Measurements from ENCODE around the gene UQCR11. TPM values are rescaled to one million over a fixed set of nuclear protein-coding genes. Genes with fewer than 3 reads are reported as not detected.

The UQCR11 gene
- total and polyA plus RNA-seq, 5 donors from 2014 or later, result 126 to 819 (median 574) TPM

DNA sequence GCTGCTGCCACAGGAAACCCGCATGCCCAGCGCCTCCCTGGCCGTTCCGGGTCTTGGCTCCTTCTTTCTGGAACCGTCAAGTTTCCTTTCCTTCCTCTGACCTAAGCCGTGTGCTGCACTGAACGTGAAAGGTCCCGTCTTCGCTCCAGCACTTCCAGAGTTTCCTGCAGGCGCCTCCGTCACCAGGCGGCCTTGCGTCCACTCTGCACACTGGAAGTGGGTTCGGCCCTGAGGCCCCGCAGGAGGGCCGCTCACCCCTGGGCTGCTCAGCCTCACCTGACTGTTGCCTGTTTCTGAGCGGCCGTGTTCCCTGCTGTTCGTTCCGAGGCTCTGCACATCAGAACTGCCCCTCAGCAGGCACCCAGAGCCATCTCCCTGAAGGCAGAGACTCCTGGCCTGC is 24.9 kb downstream of the UQCR11 start:
- no peaks in the 10 kb centered on the region for H3K9me3 ChIP-seq (ENCODE audit: control insufficient read depth in 2 of 2, low read length in 2 of 2)
- peaks cover 24% of the 10 kb centered on the region for H3K36me3 ChIP-seq (ENCODE audit: control insufficient read depth, insufficient read depth, low read length)
- Mint-ChIP-seq H3K4me3 (no peak overlapping the region), H3K27me3 (no peaks in the 10 kb centered on the region), H3K27ac (no peak overlapping the region), H3K36me3 (peaks cover 7% of the 10 kb centered on the region), H3K9me3 (no peaks in the 10 kb centered on the region), H3K4me1 (peaks cover 0 to 2% (median 0%) of the 10 kb centered on the region in 4 donors)
- no peak for DNase-seq
- no peaks in the 10 kb centered on the region for H3K4me1 ChIP-seq (ENCODE audit: control insufficient read depth, insufficient read depth, low read length, poor library complexity, severe bottlenecking)
- no peak for ATAC-seq (ENCODE audit: low read depth in 2 of 2)
- no peak overlapping the region for H3K27ac ChIP-seq (ENCODE audit: insufficient read depth, low read length, poor library complexity, severe bottlenecking)
- no peak overlapping the region for H3K4me3 ChIP-seq (ENCODE audit: low read depth, low read length)
- no peaks in the 10 kb centered on the region for H3K27me3 ChIP-seq (ENCODE audit: control insufficient read depth, insufficient read depth, low read length)

DNA sequence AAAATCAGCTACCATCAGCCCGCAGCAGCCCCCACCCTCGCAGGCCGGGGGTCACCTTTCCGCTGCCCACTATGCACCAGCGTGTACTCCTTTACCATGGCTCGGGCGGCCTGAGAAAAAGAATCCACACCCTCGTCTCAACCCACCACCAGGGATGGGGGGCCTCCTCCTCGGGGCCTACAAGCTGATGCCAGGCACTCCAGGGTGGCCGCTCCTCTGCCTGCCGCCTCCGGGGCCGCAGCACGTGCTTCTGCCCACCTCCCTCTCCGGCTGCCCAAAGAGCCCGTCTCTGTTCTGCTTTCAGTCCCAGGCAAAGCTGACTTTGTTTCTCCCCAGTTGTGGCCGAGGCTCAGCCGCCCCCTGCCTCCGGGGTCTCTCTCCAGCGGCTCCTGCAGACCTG is 26.0 kb downstream of the UQCR11 start:
- no peaks in the 10 kb centered on the region for H3K27me3 Mint-ChIP-seq
- no peak overlapping the region for H3K4me3 Mint-ChIP-seq
- H3K36me3 Mint-ChIP-seq, result peaks cover 7% of the 10 kb centered on the region

DNA sequence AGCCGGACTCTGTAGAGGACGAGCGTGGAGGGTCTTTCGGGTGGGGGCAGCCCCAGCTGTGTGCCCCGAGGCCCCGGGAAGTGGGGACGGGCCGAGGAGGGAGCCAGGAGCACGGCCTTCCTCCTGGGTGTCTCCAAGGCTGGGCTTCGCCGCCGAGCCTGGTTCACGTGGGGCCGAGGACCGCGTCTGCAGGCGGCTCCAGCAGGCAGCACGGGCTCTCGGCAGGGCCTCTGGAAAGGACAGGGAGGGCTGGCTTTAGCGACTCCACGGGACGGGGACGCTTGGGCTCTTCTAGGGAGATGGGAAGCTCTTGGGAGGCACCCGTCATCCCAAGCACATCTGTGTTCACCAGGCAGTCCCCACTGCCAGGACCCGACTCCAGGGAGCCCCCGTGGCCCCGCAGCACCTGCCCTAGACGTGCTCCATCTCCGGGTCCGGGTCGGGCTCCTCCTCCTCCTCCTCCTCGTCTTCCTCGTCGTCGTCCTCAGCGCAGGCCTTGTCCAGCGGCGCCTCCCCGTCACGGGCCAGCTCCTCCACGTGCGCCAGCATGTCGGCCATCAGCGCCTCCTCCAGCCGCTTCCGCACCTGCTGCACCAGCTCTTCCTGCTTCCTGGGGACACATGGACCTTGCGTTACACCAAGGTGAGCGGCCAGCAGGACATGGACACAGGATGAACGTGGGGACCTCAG is 27.2 kb downstream of the UQCR11 start:
- peaks cover 22% of the 10 kb centered on the region for H3K36me3 ChIP-seq (ENCODE audit: control insufficient read depth, insufficient read depth, low read length)
- no peak for DNase-seq
- H3K27me3 ChIP-seq (ENCODE audit: control insufficient read depth, insufficient read depth, low read length), result no peaks in the 10 kb centered on the region
- H3K27ac ChIP-seq (ENCODE audit: insufficient read depth, low read length, poor library complexity, severe bottlenecking), result no peak overlapping the region
- H3K4me1 ChIP-seq (ENCODE audit: control insufficient read depth, insufficient read depth, low read length, poor library complexity, severe bottlenecking), result no peaks in the 10 kb centered on the region
- H3K4me3 ChIP-seq (ENCODE audit: low read depth, low read length), result no peak overlapping the region
- no peak overlapping the region for H3K27ac Mint-ChIP-seq
- no peaks in the 10 kb centered on the region for H3K9me3 Mint-ChIP-seq
- H3K9me3 ChIP-seq (ENCODE audit: control insufficient read depth in 2 of 2, low read length in 2 of 2), result no peaks in the 10 kb centered on the region
- no peaks in the 10 kb centered on the region for H3K27me3 Mint-ChIP-seq
- H3K36me3 Mint-ChIP-seq, result peaks cover 7% of the 10 kb centered on the region
- H3K4me1 Mint-ChIP-seq, result peaks cover 0 to 2% (median under 1%) of the 10 kb centered on the region in 4 donors
- no peak for ATAC-seq (ENCODE audit: low read depth in 2 of 2)
- H3K4me3 Mint-ChIP-seq, result no peak overlapping the region

More for the DNA sequence above, 26.0 kb downstream of the UQCR11 start:
- Mint-ChIP-seq H3K27ac (no peak overlapping the region), H3K4me1 (peaks cover 0 to 2% (median 0%) of the 10 kb centered on the region in 4 donors), H3K9me3 (no peaks in the 10 kb centered on the region)
- Histone ChIP-seq H3K27me3 (ENCODE audit: control insufficient read depth, insufficient read depth, low read length) (no peaks in the 10 kb centered on the region), H3K9me3 (ENCODE audit: control insufficient read depth in 2 of 2, low read length in 2 of 2) (no peaks in the 10 kb centered on the region), H3K4me3 (ENCODE audit: low read depth, low read length) (no peak overlapping the region), H3K36me3 (ENCODE audit: control insufficient read depth, insufficient read depth, low read length) (peaks cover 22% of the 10 kb centered on the region), H3K4me1 (ENCODE audit: control insufficient read depth, insufficient read depth, low read length, poor library complexity, severe bottlenecking) (no peaks in the 10 kb centered on the region), H3K27ac (ENCODE audit: insufficient read depth, low read length, poor library complexity, severe bottlenecking) (no peak overlapping the region)
- no peak for DNase-seq
- no peak for ATAC-seq (ENCODE audit: low read depth in 2 of 2)

DNA sequence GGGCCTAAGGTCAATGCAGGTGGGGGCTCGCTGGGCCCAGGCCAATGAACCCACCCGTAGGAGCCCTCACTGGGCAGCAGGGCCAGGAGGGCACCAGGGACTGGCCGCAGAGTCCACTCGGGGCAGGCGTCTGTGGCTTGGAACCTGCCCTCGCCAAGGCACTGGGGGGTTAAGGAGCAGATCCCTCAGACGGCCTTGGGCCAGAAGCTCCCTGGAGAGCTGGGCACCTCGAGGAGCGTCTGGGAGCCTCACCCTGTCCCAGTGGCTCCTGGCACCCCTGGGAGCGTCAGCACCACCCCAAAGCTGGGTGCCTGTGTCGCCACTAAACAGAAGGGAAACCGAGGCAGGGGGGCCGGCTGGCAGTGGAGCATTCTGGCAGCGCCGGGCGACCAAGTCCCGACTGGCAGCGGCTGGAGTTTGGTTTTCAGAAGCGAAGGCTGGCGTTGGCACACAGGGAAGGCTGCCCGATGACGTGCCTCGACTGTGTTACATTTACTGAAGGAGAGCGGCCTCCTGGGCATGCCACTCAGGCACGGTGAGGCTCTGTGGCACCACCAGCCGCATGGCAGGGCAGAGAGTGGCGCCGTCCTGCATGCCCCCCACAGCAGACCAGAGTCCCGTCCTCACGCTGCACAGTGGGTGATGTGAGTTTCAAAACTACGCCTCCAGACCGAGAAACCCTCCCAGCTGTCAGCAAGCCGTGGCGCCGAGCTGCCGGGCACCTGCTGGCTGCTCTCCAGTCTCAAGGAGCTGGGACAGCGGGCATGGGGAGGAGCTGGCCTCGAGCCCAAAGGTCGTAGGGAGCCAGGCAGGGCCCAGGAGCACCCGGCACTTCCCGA is 28.0 kb downstream of the UQCR11 start:
- Histone ChIP-seq H3K36me3 (ENCODE audit: control insufficient read depth, insufficient read depth, low read length) (peaks cover 22% of the 10 kb centered on the region), H3K27ac (ENCODE audit: insufficient read depth, low read length, poor library complexity, severe bottlenecking) (no peak overlapping the region), H3K9me3 (ENCODE audit: control insufficient read depth in 2 of 2, low read length in 2 of 2) (no peaks in the 10 kb centered on the region), H3K27me3 (ENCODE audit: control insufficient read depth, insufficient read depth, low read length) (no peaks in the 10 kb centered on the region), H3K4me1 (ENCODE audit: control insufficient read depth, insufficient read depth, low read length, poor library complexity, severe bottlenecking) (no peaks in the 10 kb centered on the region), H3K4me3 (ENCODE audit: low read depth, low read length) (no peak overlapping the region)
- Mint-ChIP-seq H3K27me3 (no peaks in the 10 kb centered on the region), H3K36me3 (peaks cover 7% of the 10 kb centered on the region), H3K4me1 (peaks cover 0 to 2% (median under 1%) of the 10 kb centered on the region in 4 donors), H3K9me3 (no peaks in the 10 kb centered on the region), H3K4me3 (no peak overlapping the region), H3K27ac (no peak overlapping the region)
- DNase-seq, result no peak
- no peak for ATAC-seq (ENCODE audit: low read depth in 2 of 2)

DNA sequence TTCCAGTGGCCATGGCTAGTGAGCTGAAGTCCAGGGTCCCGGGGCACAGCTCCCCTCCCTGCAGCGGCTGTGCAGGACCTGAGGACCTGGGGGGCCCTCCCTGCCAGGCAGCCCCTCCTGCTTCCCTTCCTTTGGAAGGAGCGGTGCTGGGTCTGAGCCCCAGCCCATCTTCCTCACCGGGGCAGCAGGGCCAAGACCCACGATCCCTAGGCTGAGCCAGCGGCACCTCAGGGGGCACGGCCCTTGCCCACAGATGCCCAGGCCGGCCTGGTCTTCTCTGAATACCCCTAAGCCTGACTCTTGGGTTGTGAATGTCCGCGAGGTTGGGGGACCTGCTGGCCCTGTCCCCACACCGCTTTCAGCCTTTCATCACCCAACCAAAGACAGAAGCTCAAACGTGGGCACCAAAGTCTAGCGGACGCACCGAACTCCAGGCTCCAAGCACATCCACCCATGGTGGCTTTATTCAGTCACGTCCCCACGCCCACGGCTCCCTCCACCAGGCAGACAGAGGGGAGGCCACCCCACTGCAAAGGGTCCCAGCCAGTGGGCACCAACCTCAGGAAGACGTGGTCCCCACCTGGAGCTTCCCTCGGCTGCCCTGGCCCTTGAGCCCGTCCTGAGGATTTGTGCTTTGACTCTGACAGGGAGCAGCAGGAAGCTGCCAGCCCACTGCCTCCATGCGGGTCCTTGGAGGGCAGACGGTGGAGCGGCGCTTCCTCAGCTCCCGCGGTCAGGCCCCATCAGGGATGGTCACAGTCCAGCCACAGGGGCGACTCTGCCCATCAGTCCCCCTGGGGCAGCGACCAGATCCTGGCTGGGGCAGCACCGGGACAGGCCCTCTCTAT is 28.8 kb downstream of the UQCR11 start:
- ATAC-seq (ENCODE audit: low read depth in 2 of 2), result no peak
- no peak overlapping the region for H3K4me3 Mint-ChIP-seq
- peaks cover 1% of the 10 kb centered on the region for H3K27me3 Mint-ChIP-seq
- DNase-seq, result no peak
- H3K27me3 ChIP-seq (ENCODE audit: control insufficient read depth, insufficient read depth, low read length), result no peaks in the 10 kb centered on the region
- H3K9me3 Mint-ChIP-seq, result no peaks in the 10 kb centered on the region
- peaks cover 7% of the 10 kb centered on the region for H3K36me3 Mint-ChIP-seq
- H3K4me1 ChIP-seq (ENCODE audit: control insufficient read depth, insufficient read depth, low read length, poor library complexity, severe bottlenecking), result no peaks in the 10 kb centered on the region
- peaks cover 20% of the 10 kb centered on the region for H3K36me3 ChIP-seq (ENCODE audit: control insufficient read depth, insufficient read depth, low read length)
- H3K9me3 ChIP-seq (ENCODE audit: control insufficient read depth in 2 of 2, low read length in 2 of 2), result no peaks in the 10 kb centered on the region
- H3K27ac Mint-ChIP-seq, result no peak overlapping the region
- peaks cover 0 to 2% (median under 1%) of the 10 kb centered on the region in 4 donors for H3K4me1 Mint-ChIP-seq
- H3K4me3 ChIP-seq (ENCODE audit: low read depth, low read length), result no peak overlapping the region
- no peak overlapping the region for H3K27ac ChIP-seq (ENCODE audit: insufficient read depth, low read length, poor library complexity, severe bottlenecking)

DNA sequence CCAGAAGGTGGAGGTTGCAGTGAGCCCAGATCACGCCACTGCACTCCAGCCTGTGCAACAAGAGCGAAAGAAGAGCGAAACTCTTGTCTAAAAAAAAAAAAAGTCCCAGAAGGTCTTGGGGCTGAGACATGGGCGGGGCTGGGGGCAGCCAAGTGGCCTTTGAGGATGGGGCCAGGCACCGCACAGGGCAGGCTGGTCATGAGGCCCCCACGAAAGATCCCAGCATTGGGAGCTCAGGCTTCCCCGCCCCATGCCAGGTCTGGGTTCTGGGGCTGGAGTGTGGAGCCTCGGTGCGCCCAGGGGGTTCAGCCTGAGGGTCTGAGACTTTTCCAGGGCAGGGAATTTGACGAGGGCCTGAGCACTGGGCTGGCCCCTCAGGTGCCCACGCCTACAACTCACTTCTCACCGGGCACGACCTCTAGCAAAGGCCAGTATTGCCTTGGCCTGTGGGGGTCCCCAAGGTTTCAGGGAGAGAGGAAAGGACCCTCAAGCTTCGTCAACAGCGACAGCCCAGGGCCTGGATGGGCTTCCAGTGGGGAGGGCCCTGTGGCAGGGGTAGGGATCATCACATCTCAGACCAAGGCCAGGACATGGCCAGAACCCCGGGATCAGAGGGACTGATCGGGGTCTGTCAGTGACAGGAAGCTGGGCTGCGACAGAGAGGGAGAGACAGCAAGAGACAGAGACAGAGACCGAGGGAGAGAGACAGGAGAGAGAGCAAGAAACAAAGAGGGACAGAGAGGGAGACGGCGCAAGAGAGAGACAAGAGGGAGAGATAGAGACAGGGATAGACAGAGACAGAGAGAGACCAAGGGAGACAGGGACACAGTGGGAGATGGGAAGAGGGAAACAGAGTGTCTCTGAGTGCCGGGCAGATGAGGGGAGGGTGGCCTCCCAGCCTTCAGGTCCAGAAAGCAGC is 29.7 kb downstream of the UQCR11 start:
- H3K4me1 Mint-ChIP-seq, result peaks cover 0 to 2% (median under 1%) of the 10 kb centered on the region in 4 donors
- no peaks in the 10 kb centered on the region for H3K9me3 Mint-ChIP-seq
- DNase-seq (no peak), ATAC-seq (ENCODE audit: low read depth in 2 of 2) (no peak)
- Histone ChIP-seq H3K9me3 (ENCODE audit: control insufficient read depth in 2 of 2, low read length in 2 of 2) (no peaks in the 10 kb centered on the region), H3K27ac (ENCODE audit: insufficient read depth, low read length, poor library complexity, severe bottlenecking) (no peak overlapping the region), H3K36me3 (ENCODE audit: control insufficient read depth, insufficient read depth, low read length) (peaks cover 12% of the 10 kb centered on the region), H3K4me1 (ENCODE audit: control insufficient read depth, insufficient read depth, low read length, poor library complexity, severe bottlenecking) (no peaks in the 10 kb centered on the region), H3K27me3 (ENCODE audit: control insufficient read depth, insufficient read depth, low read length) (no peaks in the 10 kb centered on the region), H3K4me3 (ENCODE audit: low read depth, low read length) (no peak overlapping the region)
- peaks cover 4% of the 10 kb centered on the region for H3K27me3 Mint-ChIP-seq
- no peak overlapping the region for H3K4me3 Mint-ChIP-seq
- H3K27ac Mint-ChIP-seq, result peak overlapping the region in 1 of 3 donors; percentile 34
- peaks cover 7% of the 10 kb centered on the region for H3K36me3 Mint-ChIP-seq
